Astrocyte of the hippocampus (primary cell): ENCODE measurements around the gene ZC4H2.
"Not testable (repeated sequence)": the region's sequence is repeated elsewhere in the genome, so short reads cannot be mapped to it uniquely, and the experiment has no call there.

Source experiments
- DNase-seq: peaks from one replicate; pipeline ENCODE4 v3.0.0; 2011; ENCODE audit warnings: low read depth, low spot score

ZC4H2 gene

DNA sequence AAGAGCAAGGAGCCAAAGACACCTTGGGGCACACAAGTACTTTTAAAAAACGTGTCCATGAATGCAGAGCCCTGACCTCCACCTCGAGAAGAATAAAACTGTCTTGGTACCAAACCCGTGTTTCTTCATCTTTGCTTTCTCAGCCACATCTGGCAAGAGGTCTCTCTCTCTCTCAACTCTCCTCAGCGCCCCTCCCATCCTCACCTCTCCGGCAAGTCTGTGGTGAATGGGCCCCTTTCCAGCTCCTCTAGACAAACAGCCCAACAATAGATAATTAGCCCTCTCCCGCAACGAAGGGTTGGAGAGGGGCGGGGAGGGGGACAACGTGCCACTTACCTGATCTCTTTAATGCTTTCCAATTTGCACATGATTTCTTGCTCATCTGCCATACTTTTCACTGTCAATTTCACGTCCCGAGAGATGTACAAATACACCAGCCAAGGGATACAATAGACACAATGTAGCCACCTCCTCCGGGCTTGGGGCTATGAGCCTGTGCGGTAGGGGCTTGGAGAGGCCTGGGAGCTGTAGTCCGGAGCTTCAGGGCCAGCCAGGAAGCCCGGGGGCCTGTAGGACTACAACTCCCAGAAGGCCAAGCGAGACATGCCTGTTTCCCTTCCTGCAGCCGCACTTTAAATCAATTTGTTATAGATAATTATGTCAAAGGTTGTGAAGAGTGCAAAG lies at the start of gene ZC4H2:
Gene ZC4H2 (minus strand): TSS at position 462 of the 684 bp plus-strand sequence. CDS start 73 bp downstream, at position 389.
- DNase-seq = peak; percentile 88

DNA sequence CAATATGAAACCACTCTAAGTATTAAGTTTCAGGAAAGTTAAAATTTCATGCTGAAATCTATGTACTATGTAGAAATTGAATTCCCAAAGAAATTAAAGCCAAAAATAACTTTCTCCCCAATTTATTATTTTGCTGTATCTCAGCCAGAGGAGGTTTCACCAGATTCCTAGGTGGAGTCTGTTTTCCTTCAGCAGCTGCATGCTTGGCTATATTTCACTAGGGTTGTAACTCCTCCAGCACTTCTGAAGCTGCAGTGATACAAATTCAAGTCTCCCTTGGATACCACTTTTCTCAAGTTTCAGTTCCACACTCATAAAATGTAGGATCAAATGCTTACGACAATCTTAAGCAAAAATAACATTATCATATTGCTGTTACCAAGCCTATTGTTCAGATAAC lies 41.2 kb upstream of the ZC4H2 start:
- no peak for DNase-seq

DNA sequence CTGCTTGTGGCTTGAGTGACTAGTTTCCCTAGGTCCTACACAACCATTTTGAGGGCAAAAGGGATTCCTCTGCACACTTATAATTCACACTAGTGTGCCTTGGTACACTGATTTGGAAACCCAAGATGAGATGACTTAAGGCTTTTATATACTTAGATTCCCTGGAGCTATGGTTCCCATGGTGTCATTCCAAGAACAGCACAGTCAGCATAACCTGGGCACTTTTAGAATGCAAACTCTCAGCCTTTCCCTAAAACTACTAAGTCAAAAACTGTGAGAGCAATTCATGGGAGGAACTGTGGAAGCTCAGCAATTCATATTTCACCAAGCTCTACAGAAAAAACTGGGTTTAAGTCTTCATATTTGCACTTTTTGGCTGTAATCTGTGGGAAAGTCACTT lies 38.0 kb upstream of the ZC4H2 start:
- no peak for DNase-seq

GRCh38 chrX:65009459-65009858 lies 33.2 kb upstream of the ZC4H2 start:
- no peak for DNase-seq

DNA sequence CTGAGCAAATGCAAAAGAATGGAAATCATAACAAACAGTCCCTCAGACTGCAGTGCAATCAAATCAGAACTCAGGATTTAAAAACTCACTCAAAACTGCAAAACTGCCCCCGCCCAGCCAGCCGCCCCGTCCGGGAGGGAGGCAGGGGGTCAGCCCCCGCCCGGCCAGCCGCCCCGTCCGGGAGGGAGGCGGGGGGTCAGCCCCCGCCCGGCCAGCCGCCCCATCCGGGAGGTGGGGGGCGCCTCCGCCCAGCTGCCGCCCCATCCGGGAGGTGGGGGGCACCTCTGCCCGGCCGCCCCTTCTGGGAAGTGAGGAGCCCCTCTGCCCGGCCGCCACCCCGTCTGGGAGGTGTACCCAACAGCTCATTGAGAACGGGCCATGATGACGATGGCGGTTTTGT lies 26.0 kb upstream of the ZC4H2 start:
- not testable (repeated sequence) for DNase-seq

DNA sequence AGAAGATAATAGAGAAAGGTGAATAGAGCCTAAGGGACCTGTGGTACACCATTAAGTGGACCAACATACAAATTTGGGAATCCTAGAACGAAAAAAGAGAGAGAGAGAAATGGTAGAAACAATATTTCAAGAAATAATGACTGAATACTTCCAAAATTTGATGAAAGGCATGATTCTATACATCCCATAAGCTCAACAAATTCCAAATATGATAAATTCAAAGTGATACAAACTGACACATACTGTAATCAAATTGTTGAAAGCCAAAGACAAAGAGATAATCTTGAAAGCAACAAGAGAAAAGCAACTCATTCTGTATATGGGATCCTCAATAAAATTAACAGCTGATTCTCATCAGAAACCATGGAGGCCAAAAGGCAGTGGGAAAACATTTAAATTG lies 20.6 kb upstream of the ZC4H2 start:
- DNase-seq = no peak

GRCh38 chrX:64994131-64994798 lies 18.0 kb upstream of the ZC4H2 start:
- no peak for DNase-seq

DNA sequence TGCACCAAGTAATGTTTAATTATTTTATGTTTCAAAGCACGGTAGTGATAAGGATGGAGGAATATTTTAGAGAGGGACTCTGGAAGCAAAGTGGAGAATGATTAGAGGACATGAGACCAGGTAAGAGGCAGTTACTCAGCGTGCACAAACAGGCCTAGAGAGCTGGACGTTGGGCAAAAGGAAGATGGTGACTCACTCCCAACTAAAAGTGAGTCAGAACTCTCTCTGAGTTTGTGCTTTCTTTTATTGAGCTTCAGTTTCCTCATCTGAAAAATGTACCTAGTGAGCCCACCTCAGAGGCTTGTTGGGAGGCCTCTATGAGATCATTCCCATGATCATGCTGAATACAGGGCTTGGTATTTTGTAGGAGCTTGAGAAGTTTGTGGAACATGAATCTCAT lies 1.6 kb upstream of the ZC4H2 start:
- DNase-seq = no peak

- no peak for DNase-seq
Measured at GRCh38 chrX:64977051-64977450, 801 bp upstream of the ZC4H2 start.

DNA sequence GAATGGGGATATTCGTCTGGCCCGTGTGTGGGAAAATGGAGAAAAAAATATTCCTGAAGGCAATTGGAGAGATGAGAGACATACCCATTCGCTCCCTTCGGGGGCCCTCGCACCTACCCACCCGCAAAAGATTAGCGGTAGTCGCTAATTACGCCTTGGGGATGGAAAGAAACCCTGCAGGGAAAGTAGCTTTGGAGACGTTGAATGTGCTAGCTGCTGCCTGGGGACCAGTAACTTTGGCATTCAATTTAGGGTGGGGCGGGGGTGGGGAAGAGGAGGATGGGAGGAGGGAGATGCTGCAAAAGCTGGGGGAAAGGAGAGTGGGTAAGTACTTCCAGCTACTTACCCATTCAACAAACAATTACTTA lies 407 bp upstream of the ZC4H2 start:
- no peak for DNase-seq

- DNase-seq = peak; percentile 44
Measured at GRCh38 chrX:64975491-64975890, 759 bp downstream of the ZC4H2 start.

GRCh38 chrX:64925480-64925879 lies 50.8 kb downstream of the ZC4H2 start:
- DNase-seq = no peak

GRCh38 chrX:64908121-64908520 lies 68.1 kb downstream of the ZC4H2 start:
- no peak for DNase-seq

DNA sequence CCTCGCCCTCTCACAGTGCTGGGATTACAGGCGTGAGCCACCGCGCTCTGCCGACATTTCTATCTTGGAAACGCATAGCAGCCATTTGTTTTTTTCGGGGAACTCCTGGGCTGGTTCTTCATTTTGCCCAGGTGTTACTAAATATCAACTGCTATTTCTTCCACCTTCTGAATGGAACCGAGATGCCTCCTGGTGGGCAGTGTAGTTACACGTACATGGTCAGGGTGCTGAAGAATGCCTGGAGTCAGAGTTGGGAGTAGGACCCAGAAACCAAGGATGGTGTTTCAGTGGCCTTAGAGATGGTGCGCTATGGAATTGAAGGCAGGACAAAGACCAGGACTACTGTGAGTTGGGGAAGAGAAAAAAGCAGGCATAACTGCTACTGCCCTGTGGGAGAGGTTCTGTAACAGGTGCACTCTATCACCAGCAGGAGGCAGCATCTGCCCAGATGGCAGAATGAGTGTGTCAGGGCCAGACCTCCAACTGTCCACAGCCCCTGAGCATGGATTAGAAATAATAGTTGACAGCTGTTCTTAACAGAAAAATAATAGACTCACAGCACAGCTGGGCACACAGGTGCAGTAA lies 81.7 kb downstream of the ZC4H2 start:
- DNase-seq = no peak

GRCh38 chrX:64885850-64886249 lies 90.4 kb downstream of the ZC4H2 start:
- DNase-seq = no peak

- not testable (repeated sequence) for DNase-seq
Measured at GRCh38 chrX:64878709-64879108, 97.5 kb downstream of the ZC4H2 start.

DNA sequence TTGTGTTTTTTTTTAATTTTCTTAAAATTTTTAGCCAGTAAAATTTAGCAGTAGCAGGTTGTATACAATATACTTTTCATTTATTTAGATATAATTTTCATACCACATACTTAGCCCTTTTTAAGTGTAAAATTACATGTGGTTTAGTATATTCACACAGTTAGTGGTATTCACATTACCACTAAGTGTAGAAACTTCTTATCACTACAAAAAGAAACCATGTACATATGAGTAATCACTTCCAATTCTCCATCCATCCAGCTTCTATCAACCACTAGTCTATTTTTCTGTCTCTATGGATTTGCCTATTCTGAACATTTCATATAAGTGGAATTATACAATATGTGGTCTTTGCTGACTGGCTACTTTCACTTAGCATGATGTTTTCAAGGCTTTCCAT lies 109.0 kb downstream of the ZC4H2 start:
- DNase-seq = no peak
